ENCODE measurements around the gene WNT9A. TPM values are rescaled to one million over a fixed set of nuclear protein-coding genes. Genes with fewer than 3 reads are reported as not detected.

Gene WNT9A
- total and polyA plus RNA-seq, 4 donors: 0.03 to 0.08 TPM; not detected in 2

- WGBS: 86% methylated on average over 13 of the region's 13 CpGs
- no peak for TF ChIP-seq FOXA2 (IDR thresholded peaks at IDR 0.05)
- TF ChIP-seq TAF1 (conservative IDR thresholded peaks at IDR 0.05): no peak
- TF ChIP-seq REST (IDR thresholded peaks at IDR 0.05): no peak
- no peak for TF ChIP-seq RXRA (IDR thresholded peaks at IDR 0.05)
- no peak for TF ChIP-seq MAX (IDR thresholded peaks at IDR 0.05)
- no peak for TF ChIP-seq CTCF (IDR thresholded peaks at IDR 0.05; ENCODE audit: low read depth, low read length, missing input control)
- no peak for TF ChIP-seq ZBTB33 (IDR thresholded peaks at IDR 0.05)
- Histone ChIP-seq H3K4me3 (ENCODE audit: low read depth in 1 of 3, low read length in 3 of 3) (no peak overlapping the region), H3K27ac (ENCODE audit: low read depth in 1 of 2, low read length in 2 of 2) (no peak overlapping the region), H3K27me3 (ENCODE audit: control insufficient read depth in 4 of 4, insufficient read depth in 4 of 4, low read length in 3 of 4) (no peaks in the 10 kb centered on the region), H3K4me1 (ENCODE audit: control insufficient read depth in 4 of 4, insufficient read depth in 4 of 4, low read length in 3 of 4) (no peaks in the 10 kb centered on the region), H3K9ac (ENCODE audit: low read depth in 1 of 2, low read length in 2 of 2) (no peak overlapping the region), H3K9me3 (ENCODE audit: control insufficient read depth in 4 of 4, low read length in 3 of 4) (no peaks in the 10 kb centered on the region), H3K36me3 (ENCODE audit: control insufficient read depth in 4 of 4, insufficient read depth in 3 of 4, low read depth in 1 of 4, low read length in 3 of 4) (no peaks in the 10 kb centered on the region)
- no peak for DNase-seq (ENCODE audit: low spot score)
Observed at GRCh38 chr1:227900571-227901051, 47.1 kb downstream of the WNT9A start.

GRCh38 chr1:227899820-227900449, 47.8 kb downstream of the WNT9A start:
- no peak for DNase-seq (ENCODE audit: low spot score)
- Histone ChIP-seq H3K9ac (ENCODE audit: low read depth in 1 of 2, low read length in 2 of 2) (no peak overlapping the region), H3K27ac (ENCODE audit: low read depth in 1 of 2, low read length in 2 of 2) (no peak overlapping the region), H3K9me3 (ENCODE audit: control insufficient read depth in 4 of 4, low read length in 3 of 4) (no peaks in the 10 kb centered on the region), H3K4me1 (ENCODE audit: control insufficient read depth in 4 of 4, insufficient read depth in 4 of 4, low read length in 3 of 4) (no peaks in the 10 kb centered on the region), H3K27me3 (ENCODE audit: control insufficient read depth in 4 of 4, insufficient read depth in 4 of 4, low read length in 3 of 4) (no peaks in the 10 kb centered on the region), H3K36me3 (ENCODE audit: control insufficient read depth in 4 of 4, insufficient read depth in 3 of 4, low read depth in 1 of 4, low read length in 3 of 4) (no peaks in the 10 kb centered on the region), H3K4me3 (ENCODE audit: low read depth in 1 of 3, low read length in 3 of 3) (no peak overlapping the region)
- WGBS: 85% methylated on average over 18 of the region's 18 CpGs
- TF ChIP-seq FOXA2 (IDR thresholded peaks at IDR 0.05) (no peak), HNF4A (conservative IDR thresholded peaks at IDR 0.05) (no peak)
